GM18498 (cell line): ENCODE results near the gene GRM8.

Experiments used
- ATAC-seq: cut with Tn5 transposase; IDR thresholded peaks from one replicate; pipeline ENCODE4 v1.9.1; 2021; ENCODE audit warnings: mild to moderate bottlenecking, moderate library complexity; ENCODE audit not compliant: unreplicated experiment

The GRM8 gene

GRCh38 chr7:126472825-126473224 lies 779.9 kb downstream of the GRM8 start:
- ATAC-seq, result no peak

DNA sequence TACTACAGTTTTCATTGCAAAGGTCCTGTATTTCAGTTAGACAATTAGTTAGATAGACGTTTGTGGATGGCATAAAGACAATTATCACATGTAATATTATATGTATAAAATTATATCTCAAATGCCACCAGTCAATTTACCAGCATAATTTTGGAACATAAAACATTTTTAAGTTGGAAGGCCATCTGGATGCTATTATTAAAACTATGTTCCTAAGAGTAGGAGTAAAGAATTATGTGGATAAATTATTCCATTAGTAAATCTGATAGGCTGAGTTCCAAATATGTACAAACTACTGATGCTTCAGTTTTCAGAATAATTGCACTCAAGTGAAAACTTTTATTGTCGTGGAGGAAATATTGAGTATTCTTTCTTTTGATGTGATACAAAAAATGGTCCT lies 790.3 kb downstream of the GRM8 start:
- no peak for ATAC-seq

- no peak for ATAC-seq
Measured at GRCh38 chr7:126460664-126461063, 792.1 kb downstream of the GRM8 start.

GRCh38 chr7:126453104-126453503 lies 799.6 kb downstream of the GRM8 start:
- no peak for ATAC-seq

DNA sequence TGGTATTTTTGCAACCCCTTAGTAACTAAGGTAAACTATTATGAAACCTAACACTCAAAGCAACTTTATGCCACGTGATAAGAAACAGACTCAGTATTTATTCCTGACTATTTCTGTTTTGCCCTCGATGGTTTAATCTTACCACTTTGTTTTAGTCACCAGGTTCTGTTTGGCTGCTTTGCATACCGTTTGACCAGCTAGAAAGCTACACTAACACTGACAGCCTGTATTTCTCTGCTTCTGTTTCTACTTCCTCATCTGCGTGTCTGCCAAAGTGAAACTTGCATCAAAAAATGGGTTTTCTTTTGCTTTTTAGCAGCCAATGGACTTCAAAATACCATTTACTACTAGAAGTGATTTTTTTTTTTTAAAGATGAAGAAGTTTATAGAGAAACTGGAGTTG lies 802.5 kb downstream of the GRM8 start:
- ATAC-seq, result peak; percentile 96

- ATAC-seq, result peak; percentile 18
Measured at GRCh38 chr7:126449611-126450268, 803.0 kb downstream of the GRM8 start.

- no peak for ATAC-seq
Measured at GRCh38 chr7:126447984-126448383, 804.8 kb downstream of the GRM8 start.

GRCh38 chr7:126445991-126446390 lies 806.8 kb downstream of the GRM8 start:
- ATAC-seq, result no peak

DNA sequence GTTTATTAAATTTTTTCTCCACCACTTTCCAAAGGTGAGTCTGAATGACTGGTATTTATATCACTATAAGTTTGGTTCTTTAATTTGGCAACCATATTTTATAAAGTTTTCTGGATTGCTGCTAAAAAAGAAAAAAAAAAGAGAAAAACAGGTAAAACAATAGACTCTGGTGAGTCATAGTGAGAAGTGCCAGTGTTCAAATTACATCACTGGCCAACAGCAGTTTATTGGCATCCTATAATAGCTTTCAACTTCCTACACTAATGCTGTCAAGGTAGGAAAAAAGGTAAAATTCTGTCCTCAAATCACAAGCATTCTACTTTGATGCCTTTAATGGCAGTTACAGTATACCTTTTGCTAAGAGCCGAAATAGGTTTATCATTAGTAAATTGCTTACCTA lies 808.8 kb downstream of the GRM8 start:
- no peak for ATAC-seq

DNA sequence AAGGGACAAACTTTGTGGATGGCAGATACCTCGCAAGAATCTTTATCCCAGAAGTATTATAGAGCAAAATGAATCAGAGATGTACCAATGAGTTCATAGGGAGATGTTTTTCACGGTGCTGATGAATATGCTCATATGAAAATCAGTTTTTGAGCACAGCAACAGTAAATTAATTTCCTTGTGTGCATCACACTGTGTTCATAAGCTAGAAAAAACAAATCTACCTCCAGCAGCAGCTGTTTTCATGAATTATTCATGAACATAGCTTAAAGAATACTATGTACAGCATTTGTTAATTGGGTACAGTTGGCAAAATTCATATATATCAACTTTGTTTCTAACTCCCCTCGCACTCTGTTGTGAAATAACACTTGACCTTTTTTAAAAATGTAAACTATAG lies 809.8 kb downstream of the GRM8 start:
- no peak for ATAC-seq

DNA sequence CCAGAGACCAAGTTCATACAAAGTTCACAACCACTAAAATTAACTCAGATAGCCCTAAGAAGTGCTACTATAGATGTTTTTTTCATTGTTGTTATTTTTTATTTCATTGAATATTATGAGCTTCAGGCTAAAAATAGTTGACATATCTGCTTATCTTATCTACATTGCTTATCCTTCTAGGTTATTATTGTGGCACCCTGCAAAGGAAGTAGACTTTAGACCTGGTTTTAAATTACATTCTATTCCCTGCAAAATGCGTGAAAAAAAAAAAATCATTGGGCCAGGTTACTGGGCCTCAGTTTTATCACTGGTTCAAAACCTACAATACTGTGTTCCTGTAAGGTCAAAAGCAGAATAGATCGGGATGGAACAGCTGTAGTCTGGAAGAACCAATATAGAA lies 811.0 kb downstream of the GRM8 start:
- ATAC-seq, result no peak

DNA sequence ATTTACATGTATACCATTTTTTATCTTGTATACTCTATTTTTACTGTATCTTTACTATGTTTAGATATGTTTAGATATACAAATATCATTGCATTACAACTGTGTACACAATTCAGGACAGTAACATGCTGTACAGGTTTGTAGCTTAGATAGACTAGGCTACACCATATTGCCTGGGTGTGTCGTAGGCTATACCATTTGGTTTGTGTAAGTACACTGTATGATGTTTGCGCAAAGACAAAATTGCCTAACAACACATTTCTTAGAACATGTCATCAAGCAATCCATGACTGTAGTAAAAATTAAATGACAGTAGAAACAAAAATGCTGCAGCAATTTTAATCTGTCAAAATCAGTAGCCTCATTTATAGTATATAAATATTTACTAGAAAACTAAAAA lies 812.2 kb downstream of the GRM8 start:
- no peak for ATAC-seq

DNA sequence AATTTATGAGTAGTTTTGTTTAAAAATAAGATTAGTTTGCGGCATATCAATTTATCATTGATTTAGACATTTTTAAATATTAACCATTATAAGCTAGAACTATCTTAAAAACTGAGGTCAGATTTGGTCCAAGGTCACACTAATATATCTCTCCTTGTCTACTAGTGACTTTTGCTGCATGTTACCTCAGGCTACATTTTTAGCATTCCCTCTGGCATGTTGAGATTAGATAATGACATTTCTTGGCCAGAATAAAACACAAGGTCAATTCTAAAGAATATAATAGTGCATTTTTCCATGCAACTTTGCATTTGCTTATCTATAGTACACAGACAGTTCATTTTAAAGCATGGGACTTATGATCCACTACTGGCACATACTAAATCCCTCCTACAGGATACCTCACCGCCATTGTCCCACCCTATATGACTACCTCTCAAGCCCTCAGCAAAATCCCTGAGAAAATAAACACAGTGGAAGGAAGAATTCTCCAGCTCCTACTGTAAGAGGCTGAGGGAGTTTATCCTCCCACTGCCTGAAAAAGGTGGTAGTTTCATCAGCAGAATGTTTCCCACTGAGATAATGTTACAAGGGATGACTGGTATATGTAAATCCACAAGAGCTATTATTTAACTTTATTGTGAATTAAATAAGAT lies 816.4 kb downstream of the GRM8 start:
- ATAC-seq, result no peak

GRCh38 chr7:126426652-126427051 lies 826.1 kb downstream of the GRM8 start:
- no peak for ATAC-seq

- no peak for ATAC-seq
Measured at GRCh38 chr7:126424985-126425384, 827.8 kb downstream of the GRM8 start.

- no peak for ATAC-seq
Measured at GRCh38 chr7:126419047-126419446, 833.7 kb downstream of the GRM8 start.

DNA sequence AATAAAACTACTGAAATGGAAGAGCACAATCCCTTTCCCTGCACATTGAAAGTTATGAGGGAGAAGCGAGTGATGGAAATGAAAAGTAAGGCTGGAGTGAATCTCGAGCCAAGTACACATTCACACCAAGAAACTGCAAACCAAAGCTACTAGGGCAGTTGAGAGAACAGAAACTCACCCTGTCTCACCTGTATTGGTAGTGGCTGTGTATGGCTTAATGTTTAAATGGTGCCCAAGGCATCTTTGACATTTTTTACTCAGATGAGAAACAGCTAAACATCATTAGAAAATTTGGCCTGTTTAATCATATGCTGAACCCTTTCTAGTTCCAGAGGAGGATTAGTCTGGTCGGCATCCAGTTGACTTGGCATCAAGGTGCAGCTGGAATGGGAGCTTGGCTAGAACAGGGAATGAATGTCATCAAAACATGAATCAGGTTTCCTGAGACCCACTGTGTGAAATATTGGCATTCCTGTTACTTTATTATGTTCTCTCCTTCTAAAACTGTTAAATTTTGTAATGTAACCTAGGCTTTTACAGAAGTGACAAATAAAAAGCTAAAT lies 840.8 kb downstream of the GRM8 start:
- ATAC-seq, result peak; percentile 82

- ATAC-seq, result peak; percentile 47
Measured at GRCh38 chr7:126411032-126411820, 841.5 kb downstream of the GRM8 start.

DNA sequence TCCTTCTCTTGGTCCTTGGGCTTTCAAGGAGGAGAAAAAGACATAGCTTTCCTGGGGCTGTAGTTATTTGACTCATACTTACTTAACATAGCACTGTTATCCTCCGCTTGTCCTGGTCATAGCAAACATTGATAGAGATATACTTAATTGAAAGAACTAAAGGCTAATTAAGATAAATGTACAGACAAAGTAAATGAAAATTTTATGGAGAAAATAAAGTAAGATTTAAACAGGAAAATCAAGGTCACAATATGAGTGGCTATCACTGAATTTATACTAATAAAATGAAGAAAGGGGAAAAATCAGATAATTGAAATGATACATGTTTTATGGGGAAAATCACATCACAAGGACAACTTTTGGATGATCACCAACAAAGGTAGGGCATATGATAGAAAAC lies 849.7 kb downstream of the GRM8 start:
- no peak for ATAC-seq

DNA sequence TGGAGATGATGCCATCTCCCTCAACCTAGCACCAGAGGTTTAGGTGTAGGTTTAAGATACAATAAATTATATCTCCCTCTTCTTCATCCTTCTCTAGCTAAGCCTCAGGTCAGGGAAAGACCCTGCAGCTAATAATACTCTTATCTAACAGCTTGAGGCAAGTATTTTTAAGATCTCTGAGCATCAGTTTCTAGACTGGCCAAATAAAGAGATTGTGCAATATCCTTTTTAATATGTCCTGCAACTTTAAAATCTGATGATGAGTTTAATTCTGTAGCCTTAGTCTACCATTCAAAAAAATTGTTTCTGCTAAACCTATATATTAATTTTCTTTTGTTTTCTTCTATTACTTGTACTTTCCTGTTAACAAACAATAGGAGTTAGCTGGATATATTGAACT lies 850.8 kb downstream of the GRM8 start:
- no peak for ATAC-seq

DNA sequence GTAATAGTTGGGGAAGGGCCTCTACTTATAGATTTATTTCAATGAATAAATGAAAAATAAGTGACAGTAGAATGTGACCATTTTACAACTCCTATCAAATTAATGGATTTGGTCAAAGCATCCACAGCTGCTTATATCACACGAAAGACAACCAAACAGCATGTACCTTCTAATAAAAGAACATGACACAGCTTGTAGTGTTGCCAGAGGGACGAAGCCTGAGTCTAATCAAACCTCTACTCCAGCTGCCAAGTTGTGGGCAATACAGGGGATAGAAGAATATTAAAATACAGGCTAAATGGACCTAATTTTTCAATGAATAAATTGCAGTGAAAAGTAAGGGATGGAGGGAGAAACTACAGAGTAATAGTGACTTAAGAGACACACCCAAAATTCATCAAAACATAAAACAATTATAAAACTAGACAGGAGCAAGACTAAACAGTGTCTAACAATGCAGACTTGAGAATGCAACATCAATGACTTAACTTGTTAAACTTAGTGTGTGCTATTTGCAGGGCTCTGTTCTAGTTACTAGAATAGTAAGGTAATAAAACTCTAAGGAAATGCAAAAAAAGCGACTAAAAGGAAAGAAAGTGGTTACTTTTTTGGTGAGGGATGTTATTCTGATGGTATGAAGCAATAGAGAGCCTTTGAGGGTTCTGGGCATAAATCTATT lies 853.8 kb downstream of the GRM8 start:
- no peak for ATAC-seq
